GM12878 (cell line): ENCODE data around the gene STX8. TPM values are rescaled to one million over a fixed set of nuclear protein-coding genes. Genes with fewer than 3 reads are reported as not detected.

Source experiments
- ATAC-seq: fragments of 200-7000 bp; cut with Tn5 transposase; 3 replicates; pipeline ENCODE4 v1.9.1; 2020; ENCODE audit warnings: mild to moderate bottlenecking, moderate library complexity
- BruUV-seq: library from RNA; stranded (reverse); fragments of 400-500 nt; replicated peaks from 2 replicates; lab custom pipeline; 2021; lab: Mats Ljungman, UMichigan
- CTCF ChIA-PET: fragments of 300-600 bp; sonication (Branson Sonifier 250); formaldehyde crosslinking; extraction: SDS; loops from one replicate; lab custom pipeline; 2021; ENCODE audit warnings: inconsistent platforms; lab: Yijun Ruan, JAX
- POLR2A ChIA-PET: fragments of 350-600 bp; formaldehyde crosslinking; extraction: SDS; loops from one replicate; lab custom pipeline; 2021; ENCODE audit warnings: inconsistent platforms; lab: Charles Lee
- RAD21 ChIA-PET: fragments of 300-600 bp; sonication (Branson Sonifier 250); formaldehyde crosslinking; loops from one replicate; lab custom pipeline; 2023; ENCODE audit warnings: antibody characterized with exemption; ENCODE audit not compliant: unreplicated experiment; lab: Charles Lee
- SMC1A ChIA-PET: fragments of 300-600 bp; sonication (Branson Sonifier 250); formaldehyde crosslinking; loops from one replicate; lab custom pipeline; 2023; ENCODE audit not compliant: unreplicated experiment, uncharacterized antibody; lab: Charles Lee
- DNase-seq: peaks from one replicate; pipeline ENCODE4 v3.0.0-alpha.2; 2011; ENCODE audit warnings: low read depth, low spot score
- FAIRE-seq: peaks from 3 replicates; lab custom pipeline; 2011; peaks lifted over from hg19 to GRCh38; lab: Jason Lieb, UNC
- H2AFZ ChIP-seq: 2 replicates; pipeline ENCODE4 v1.6.0; 2011; ENCODE audit warnings: low read depth, low read length, control low read depth; ENCODE audit not compliant: control insufficient read depth
- H3K27ac ChIP-seq: 2 replicates; pipeline ENCODE4 v1.5.1; 2011; ENCODE audit warnings: control low read depth; ENCODE audit not compliant: control insufficient read depth, insufficient read depth
- H3K27me3 ChIP-seq, 2 experiments: replicated peaks in 1 of 2; 2 replicates each; pipeline versions ENCODE4 v1.6.0 to v1.6.1; 2011; ENCODE audit warnings: low read length in 1 of 2; ENCODE audit not compliant: control insufficient read depth in 2 of 2, insufficient read depth in 2 of 2
- H3K36me3 ChIP-seq, 2 experiments: 2 replicates each; pipeline ENCODE4 v1.5.1; 2011; ENCODE audit warnings: low read length in 1 of 2; ENCODE audit not compliant: control insufficient read depth in 2 of 2, insufficient read depth in 2 of 2
- H3K4me1 ChIP-seq: 2 replicates; pipeline ENCODE4 v1.6.1; 2011; ENCODE audit warnings: mild to moderate bottlenecking, low read length, moderate library complexity, mixed read lengths; ENCODE audit not compliant: control insufficient read depth, insufficient read depth
- H3K4me2 ChIP-seq: 2 replicates; pipeline ENCODE4 v1.6.0; 2011; ENCODE audit warnings: control low read depth; ENCODE audit not compliant: control insufficient read depth, insufficient read depth
- H3K4me3 ChIP-seq: fragments of 200-600 bp; sonication (generic); 2 replicates; pipeline ENCODE4 v1.5.1; 2016
- H3K79me2 ChIP-seq: 2 replicates; pipeline ENCODE4 v1.6.0; 2011; ENCODE audit warnings: low read length; ENCODE audit not compliant: control insufficient read depth, insufficient read depth
- H3K9ac ChIP-seq: 2 replicates; pipeline ENCODE4 v1.8.0; 2011; ENCODE audit warnings: low read length, control low read depth, mixed read lengths; ENCODE audit not compliant: control insufficient read depth, insufficient read depth
- H3K9me3 ChIP-seq: replicated peaks from 3 replicates; pipeline ENCODE4 v1.5.1; 2011; ENCODE audit warnings: mild to moderate bottlenecking, low read length; ENCODE audit not compliant: control insufficient read depth, insufficient read depth
- H4K20me1 ChIP-seq: 2 replicates; pipeline ENCODE4 v1.6.0; 2011; ENCODE audit not compliant: control insufficient read depth, insufficient read depth
- CBX3 ChIP-seq: fragments of 200-600 bp; sonication (generic); IDR thresholded peaks from 2 replicates; pipeline ENCODE4 v1.6.1; 2016; ENCODE audit warnings: low read depth, borderline replicate concordance
- CEBPB ChIP-seq, 2 experiments: fragments of 150-350 bp in 1 of 2; IDR thresholded peaks; 2 replicates each; pipeline ENCODE4 v1.6.1; 2012 to 2014; ENCODE audit warnings: low read depth in 2 of 2, low read length in 2 of 2, borderline replicate concordance in 1 of 2, inconsistent platforms in 1 of 2
- CTCF ChIP-seq, 3 experiments: IDR thresholded peaks in 2 of 3; conservative IDR thresholded peaks in 1 of 3; 2 replicates each; pipeline ENCODE4 v1.5.1; 2011; ENCODE audit warnings: low read depth in 3 of 3, low read length in 3 of 3, mild to moderate bottlenecking in 3 of 3, control low read depth in 2 of 3, moderate library complexity in 2 of 3, inconsistent platforms in 1 of 3, mixed read lengths in 1 of 3; ENCODE audit not compliant: control insufficient read depth in 2 of 3, insufficient read depth in 1 of 3; ENCODE audit errors: extremely low read depth in 1 of 3
- E4F1 ChIP-seq: fragments of 450-650 bp; IDR thresholded peaks from 2 replicates; pipeline ENCODE4 v1.6.1; 2018; ENCODE audit warnings: borderline replicate concordance, mild to moderate bottlenecking; ENCODE audit not compliant: partially characterized antibody
- GABPA ChIP-seq: IDR thresholded peaks from 2 replicates; pipeline ENCODE4 v1.6.1; 2014; ENCODE audit warnings: antibody characterized with exemption, low read depth, mild to moderate bottlenecking, inconsistent platforms
- HDAC2 ChIP-seq: fragments of 200-600 bp; sonication (generic); IDR thresholded peaks from 2 replicates; pipeline ENCODE4 v1.6.1; 2017
- NRF1 ChIP-seq: conservative IDR thresholded peaks from 2 replicates; pipeline ENCODE4 v1.6.1; 2011; ENCODE audit warnings: mild to moderate bottlenecking, low read depth, low read length, improper control_type of control experiment
- RUNX3 ChIP-seq: IDR thresholded peaks from 2 replicates; pipeline ENCODE4 v1.6.1; 2012; ENCODE audit warnings: low read length, inconsistent platforms
- SPI1 ChIP-seq: IDR thresholded peaks from 2 replicates; pipeline ENCODE4 v1.6.1; 2011; ENCODE audit warnings: low read depth, mild to moderate bottlenecking, low read length, moderate library complexity, borderline replicate concordance; ENCODE audit not compliant: insufficient read depth
- ZNF24 ChIP-seq: fragments of 450-650 bp; IDR thresholded peaks from 2 replicates; pipeline ENCODE4 v1.6.1; 2017; ENCODE audit warnings: antibody characterized with exemption, mild to moderate bottlenecking
- WGBS: methylation state at CpG from one replicate; pipeline ENCODE4 v1.1.6; 2016; ENCODE audit warnings: low lambda C conversion rate; ENCODE audit not compliant: insufficient replicate concordance, insufficient coverage; ENCODE audit errors: missing lambda C conversion rate; 5-methylcytosine and 5-hydroxymethylcytosine counted together
- in situ Hi-C: fragments of 300-500 bp; cut with MboI; formaldehyde crosslinking; loops from 9 replicates; pipeline ENCODE4 v1.14.3; 2018; ENCODE audit warnings: mixed read lengths
- intact Hi-C: fragments of 100-400 bp; cut with micrococcal nuclease; formaldehyde crosslinking; loops from one replicate; pipeline ENCODE4 v1.14.2; 2022; ENCODE audit not compliant: unreplicated experiment
- polyA plus RNA-seq, 11 experiments: library from polyadenylated mRNA; depleted of rRNA in 4 of 11; unstranded in 6 of 11; stranded (reverse) in 5 of 11; fragments of >200 nt; fragmentation: Nextera tagmentation in 4 of 11; fragmentation: Illumina TruSeq in 1 of 11; extraction: Ambion mirVana in 4 of 11; extraction: Trizol in 1 of 11; gene quantifications; 1 replicate in 1 of 11; 2 replicates in 10 of 11; pipeline versions ENCODE4 v1.2.1 to v1.2.3, GENCODE V29; 2011 to 2016; ENCODE audit warnings: inconsistent platforms in 2 of 11, missing spikeins in 2 of 11, low read depth in 1 of 11
- total RNA-seq, 4 experiments: library from RNA; depleted of rRNA in 3 of 4; stranded (reverse); fragments of >200 nt in 3 of 4; fragmentation: Illumina TruSeq in 1 of 4; extraction: Trizol in 1 of 4; gene quantifications; 2 replicates each; pipeline versions ENCODE4 v1.2.1 to v1.2.3, GENCODE V29; 2013 to 2021
- TF ChIP-seq, protein P1 (sequence below): IDR thresholded peaks from 2 replicates; pipeline ENCODE4 v1.6.1; 2012; ENCODE audit warnings: low read length, inconsistent platforms

STX8 gene
- total and polyA plus RNA-seq, 10 of the 15 experiments (the other 5 are each of a cell fraction or from before 2014, with no cell fraction given) = 47.9 to 151 (median 72.9) TPM

DNA sequence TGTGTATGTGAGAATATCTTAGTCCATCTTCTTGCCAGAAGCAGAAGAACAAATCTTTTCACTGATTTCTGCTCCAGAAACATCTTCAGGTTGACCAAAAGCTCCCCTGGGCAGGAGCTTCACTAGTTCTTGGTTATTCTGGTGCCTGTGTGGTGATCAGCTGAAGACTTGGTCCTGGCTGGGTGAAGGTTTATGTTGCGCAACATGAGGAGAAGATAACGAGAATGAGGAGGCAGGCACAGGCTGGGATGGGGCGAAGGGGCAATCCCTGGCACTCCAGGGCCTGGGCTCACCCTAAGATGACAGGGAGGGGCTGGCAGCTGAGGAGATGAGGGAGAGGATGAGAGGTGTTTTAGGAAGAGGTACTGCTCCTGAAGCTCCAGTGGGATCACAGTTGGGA, 322.3 kb downstream of the STX8 start:
- 88% methylated on average over 3 of the region's 3 CpGs for WGBS
- CTCF ChIA-PET = interaction anchor here (0.6 kb wide), 1 partner anchor 498 kb away, joined by 3 read pairs; no protein-coding TSS in a partner anchor

GRCh38 chr17:9251273-9251672, 324.3 kb downstream of the STX8 start:
- no peak overlapping the region for H3K4me3 ChIP-seq
- in situ Hi-C loops = no loop called here
- DNase-seq = no peak
- H3K79me2 ChIP-seq = no peaks in the 10 kb centered on the region
- H3K4me2 ChIP-seq = no peak overlapping the region
- intact Hi-C loops = no loop called here
- no peak for ATAC-seq
- H3K36me3 ChIP-seq = no peaks in the 10 kb centered on the region
- H3K27ac ChIP-seq = no peak overlapping the region
- no peaks in the 10 kb centered on the region for H3K27me3 ChIP-seq
- POLR2A ChIA-PET = no interaction called here
- H4K20me1 ChIP-seq = no peaks in the 10 kb centered on the region
- no TSS peak for BruUV-seq
- FAIRE-seq = no peak
- 78% methylated on average over 12 of the region's 12 CpGs for WGBS
- CTCF ChIA-PET = no interaction called here
- H3K9ac ChIP-seq = no peak overlapping the region
- no peaks in the 10 kb centered on the region for H3K4me1 ChIP-seq
- RAD21 ChIA-PET = no interaction called here
- SMC1A ChIA-PET = no interaction called here
- no peak overlapping the region for H2AFZ ChIP-seq
- no peaks in the 10 kb centered on the region for H3K9me3 ChIP-seq
- TF ChIP-seq CTCF (IDR thresholded peaks at IDR 0.05 in 2 of 3, conservative IDR thresholded peaks at IDR 0.05 in 1 of 3; ENCODE audit: control insufficient read depth in 2 of 3, extremely low read depth in 1 of 3, insufficient read depth in 1 of 3, low read depth in 3 of 3, low read length in 3 of 3) = no peak
- TF ChIP-seq E4F1 = no peak
- no peak for TF ChIP-seq HDAC2
- TF ChIP-seq NRF1 = no peak
- TF ChIP-seq SPI1 = no peak

More for the DNA sequence above, 322.3 kb downstream of the STX8 start:
- no peaks in the 10 kb centered on the region for H3K27me3 ChIP-seq
- POLR2A ChIA-PET = no interaction called here
- H3K4me1 ChIP-seq = peaks cover 4% of the 10 kb centered on the region; the same call in 1 of the 2 replicates
- H3K9ac ChIP-seq = no peak overlapping the region
- intact Hi-C loops (no loop called here), in situ Hi-C loops (no loop called here)
- H3K36me3 ChIP-seq = no peaks in the 10 kb centered on the region
- no peaks in the 10 kb centered on the region for H3K79me2 ChIP-seq
- no TSS peak for BruUV-seq
- H3K4me2 ChIP-seq = no peak overlapping the region
- no peak for ATAC-seq
- no peaks in the 10 kb centered on the region for H4K20me1 ChIP-seq
- no peak for TF ChIP-seq GABPA
- no peak for TF ChIP-seq CEBPB (IDR thresholded peaks at IDR 0.05; ENCODE audit: borderline replicate concordance in 1 of 2, low read depth in 2 of 2, low read length in 2 of 2)
- TF ChIP-seq RUNX3 = no peak
- TF ChIP-seq ZNF24 = no peak
- TF ChIP-seq CBX3 = no peak
- TF ChIP-seq, protein P1, sequence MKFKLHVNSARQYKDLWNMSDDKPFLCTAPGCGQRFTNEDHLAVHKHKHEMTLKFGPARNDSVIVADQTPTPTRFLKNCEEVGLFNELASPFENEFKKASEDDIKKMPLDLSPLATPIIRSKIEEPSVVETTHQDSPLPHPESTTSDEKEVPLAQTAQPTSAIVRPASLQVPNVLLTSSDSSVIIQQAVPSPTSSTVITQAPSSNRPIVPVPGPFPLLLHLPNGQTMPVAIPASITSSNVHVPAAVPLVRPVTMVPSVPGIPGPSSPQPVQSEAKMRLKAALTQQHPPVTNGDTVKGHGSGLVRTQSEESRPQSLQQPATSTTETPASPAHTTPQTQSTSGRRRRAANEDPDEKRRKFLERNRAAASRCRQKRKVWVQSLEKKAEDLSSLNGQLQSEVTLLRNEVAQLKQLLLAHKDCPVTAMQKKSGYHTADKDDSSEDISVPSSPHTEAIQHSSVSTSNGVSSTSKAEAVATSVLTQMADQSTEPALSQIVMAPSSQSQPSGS = no peak
- TF ChIP-seq, all 136 proteins: peak for 0
- H3K4me3 ChIP-seq = no peak overlapping the region
- DNase-seq (no peak), FAIRE-seq (no peak)
- no peak overlapping the region for H2AFZ ChIP-seq
- RAD21 ChIA-PET = interaction anchor here (0.6 kb wide), 1 partner anchor 260 kb away, joined by 3 read pairs; no protein-coding TSS in a partner anchor
- SMC1A ChIA-PET = no interaction called here
- no peak overlapping the region for H3K27ac ChIP-seq
- H3K9me3 ChIP-seq = no peaks in the 10 kb centered on the region
